HCT116 (cell line): ENCODE data around the gene CBFB.

Experiments
- CTCF ChIP-seq, 3 experiments: fragments of 200-600 bp in 1 of 3; sonication (generic) in 1 of 3; IDR thresholded peaks in 2 of 3; conservative IDR thresholded peaks in 1 of 3; 2 replicates each; pipeline ENCODE4 v1.5.1; 2012 to 2017; ENCODE audit warnings: low read depth in 2 of 3, low read length in 2 of 3, antibody characterized with exemption in 1 of 3, borderline replicate concordance in 1 of 3, control low read depth in 1 of 3, mild to moderate bottlenecking in 1 of 3, mixed read lengths in 1 of 3, mixed run types in 1 of 3, moderate library complexity in 1 of 3; ENCODE audit not compliant: insufficient read depth in 1 of 3
- POLR2A ChIP-seq: IDR thresholded peaks from 2 replicates; pipeline ENCODE4 v1.7.0; 2011; ENCODE audit warnings: borderline replicate concordance; ENCODE audit not compliant: insufficient read depth, insufficient read length; ENCODE audit errors: extremely low read depth
- SP1 ChIP-seq: IDR thresholded peaks from 2 replicates; pipeline ENCODE4 v1.6.1; 2012; ENCODE audit warnings: low read depth

GRCh38 chr16:67148656-67149275 lies 119.8 kb downstream of the CBFB start:
- TF ChIP-seq SP1 (no peak), CTCF (IDR thresholded peaks at IDR 0.05 in 2 of 3, conservative IDR thresholded peaks at IDR 0.05 in 1 of 3; ENCODE audit: borderline replicate concordance in 1 of 3, insufficient read depth in 1 of 3, low read depth in 2 of 3, low read length in 2 of 3) (no peak), POLR2A (no peak)
